Measurements from ENCODE around the gene PIK3C2A. TPM values are rescaled to one million over a fixed set of nuclear protein-coding genes. Genes with fewer than 3 reads are reported as not detected.
"Not testable (repeated sequence)": the region's sequence is repeated elsewhere in the genome, so short reads cannot be mapped to it uniquely, and the experiment has no call there.

PIK3C2A gene
- polyA plus RNA-seq, 2 of the 4 experiments (the other 2 are of a cell fraction) = 30.7 to 51.0 TPM

DNA sequence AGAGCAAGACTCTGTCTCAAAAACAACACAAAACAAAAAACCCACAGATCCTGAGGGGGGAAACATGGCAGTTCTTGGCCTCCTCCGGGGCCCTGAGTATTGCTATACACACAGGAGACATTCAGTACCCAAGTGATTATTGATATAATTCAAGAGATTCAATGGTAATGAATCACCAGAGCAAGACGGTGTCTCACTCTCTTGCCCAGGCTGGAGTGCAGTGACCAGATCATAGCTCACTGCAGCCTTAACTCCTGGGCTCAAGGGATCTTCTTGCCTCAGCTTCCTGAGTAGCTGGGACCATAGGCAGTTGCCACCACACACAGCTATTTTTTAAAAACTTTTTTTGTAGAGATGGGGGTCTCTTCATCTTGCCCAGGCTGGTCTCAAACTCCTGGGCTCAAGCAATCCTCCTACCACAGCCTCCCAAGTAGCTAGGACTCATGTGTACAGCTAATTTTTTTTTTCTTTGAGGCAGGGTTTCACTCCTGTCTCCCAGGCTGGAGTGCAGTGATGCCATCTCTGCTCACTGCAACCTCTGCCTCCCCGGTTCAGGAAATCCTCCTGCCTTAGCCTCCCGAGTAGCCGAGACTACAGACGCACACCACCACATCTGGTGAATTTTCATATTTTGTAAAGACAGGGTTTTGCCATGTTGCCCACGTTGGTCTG lies 21.8 kb upstream of the PIK3C2A start:
- 65% methylated on average over 7 of the region's 7 CpGs for WGBS (ENCODE audit: missing lambda C conversion rate)
- H3K27ac ChIP-seq = no peak overlapping the region
- ChIA-PET POLR2A (interaction anchor here (0.8 kb wide), 1 partner anchor 124 kb away, joined by 3 read pairs; no protein-coding TSS in a partner anchor), CTCF (interaction anchor here (0.7 to 2.8 kb wide), 58 partner anchors 9 to 749 kb away, joined by 3 to 31 read pairs (median 4); partner anchors contain the start of genes NCR3LG1, NUCB2 and USH1C)
- H3K4me2 ChIP-seq = no peak overlapping the region
- no peak overlapping the region for H3K4me3 ChIP-seq
- ATAC-seq (peak in 1 of 2 experiments; percentile 53; a peak in 3 of 6 replicates), FAIRE-seq (no peak), DNase-seq (ENCODE audit: low read depth in 1 of 2, low spot score in 1 of 2) (no peak)
- no peaks in the 10 kb centered on the region for H3K9me3 ChIP-seq
- TF ChIP-seq JUNB (IDR thresholded peaks at IDR 0.05) (no peak), RARB (CRISPR knock-in tag; IDR thresholded peaks at IDR 0.05) (no peak), FOSL2 (IDR thresholded peaks at IDR 0.05) (no peak), FOSL2 (CRISPR knock-in tag; IDR thresholded peaks at IDR 0.05) (no peak), CBX2 (IDR thresholded peaks at IDR 0.05; ENCODE audit: borderline replicate concordance, low read depth) (no peak), PHF8 (IDR thresholded peaks at IDR 0.05; ENCODE audit: borderline replicate concordance, low read depth) (no peak), NFE2L2 (conservative IDR thresholded peaks at IDR 0.05; ENCODE audit: low read length) (no peak), CEBPB (IDR thresholded peaks at IDR 0.05) (no peak), ZFP36 (IDR thresholded peaks at IDR 0.05; ENCODE audit: borderline replicate concordance, partially characterized antibody) (no peak), CHD4 (IDR thresholded peaks at IDR 0.05; ENCODE audit: borderline replicate concordance) (no peak), TP53 (CRISPR knock-in tag; IDR thresholded peaks at IDR 0.05) (no peak), TFCP2L1 (CRISPR knock-in tag; IDR thresholded peaks at IDR 0.05) (no peak), NR3C1 (IDR thresholded peaks at IDR 0.05) (no peak), MAFK (IDR thresholded peaks at IDR 0.05; ENCODE audit: partially characterized antibody) (no peak), CBX8 (IDR thresholded peaks at IDR 0.05) (no peak), POLR2A (IDR thresholded peaks at IDR 0.05; ENCODE audit: low read length) (no peak)
- TF ChIP-seq, protein P1, sequence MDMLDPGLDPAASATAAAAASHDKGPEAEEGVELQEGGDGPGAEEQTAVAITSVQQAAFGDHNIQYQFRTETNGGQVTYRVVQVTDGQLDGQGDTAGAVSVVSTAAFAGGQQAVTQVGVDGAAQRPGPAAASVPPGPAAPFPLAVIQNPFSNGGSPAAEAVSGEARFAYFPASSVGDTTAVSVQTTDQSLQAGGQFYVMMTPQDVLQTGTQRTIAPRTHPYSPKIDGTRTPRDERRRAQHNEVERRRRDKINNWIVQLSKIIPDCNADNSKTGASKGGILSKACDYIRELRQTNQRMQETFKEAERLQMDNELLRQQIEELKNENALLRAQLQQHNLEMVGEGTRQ (IDR thresholded peaks at IDR 0.05) = no peak
- TF ChIP-seq, protein P2, sequence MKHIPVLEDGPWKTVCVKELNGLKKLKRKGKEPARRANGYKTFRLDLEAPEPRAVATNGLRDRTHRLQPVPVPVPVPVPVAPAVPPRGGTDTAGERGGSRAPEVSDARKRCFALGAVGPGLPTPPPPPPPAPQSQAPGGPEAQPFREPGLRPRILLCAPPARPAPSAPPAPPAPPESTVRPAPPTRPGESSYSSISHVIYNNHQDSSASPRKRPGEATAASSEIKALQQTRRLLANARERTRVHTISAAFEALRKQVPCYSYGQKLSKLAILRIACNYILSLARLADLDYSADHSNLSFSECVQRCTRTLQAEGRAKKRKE (CRISPR knock-in tag; IDR thresholded peaks at IDR 0.05; ENCODE audit: low read depth) = no peak
- no peaks in the 10 kb centered on the region for H3K4me1 ChIP-seq

DNA sequence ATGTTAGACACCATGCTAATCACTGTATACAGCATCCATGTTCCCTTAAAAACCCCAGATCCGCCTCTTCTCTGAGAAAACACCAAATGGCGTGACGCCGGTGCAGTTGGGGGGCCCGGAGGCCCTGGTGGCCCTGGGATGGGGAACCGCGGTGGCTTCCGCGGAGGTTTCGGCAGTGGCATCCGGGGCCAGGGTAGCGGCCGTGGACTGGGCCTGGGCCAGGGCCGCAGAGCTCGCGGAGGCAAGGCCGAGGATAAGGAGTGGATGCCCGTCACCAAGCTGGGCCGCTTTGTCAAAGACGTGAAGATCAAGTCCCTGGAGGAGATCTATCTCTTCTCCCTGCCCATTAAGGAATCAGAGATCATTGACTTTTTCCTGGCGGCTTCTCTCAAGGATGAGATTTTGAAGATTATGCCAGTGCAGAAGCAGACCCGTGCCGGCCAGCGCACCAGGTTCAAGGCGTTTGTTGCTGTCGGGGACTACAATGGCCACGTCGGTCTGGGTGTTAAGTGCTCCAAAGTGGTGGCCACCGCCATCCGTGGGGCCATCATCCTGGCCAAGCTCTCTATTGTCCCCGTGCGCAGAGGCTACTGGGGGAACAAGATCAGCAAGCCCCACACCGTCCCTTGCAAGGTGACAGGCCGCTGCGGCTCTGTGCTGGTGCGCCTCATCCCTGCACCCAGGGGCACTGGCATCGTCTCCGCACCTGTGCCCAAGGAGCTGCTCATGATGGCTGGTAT lies 20.6 kb upstream of the PIK3C2A start:
- H3K4me3 ChIP-seq; H3K27ac ChIP-seq; H3K9me3 ChIP-seq; H3K4me1 ChIP-seq; DNase-seq (ENCODE audit: low read depth in 1 of 2, low spot score in 1 of 2); FAIRE-seq; POLR2A ChIA-PET; ATAC-seq; H3K4me2 ChIP-seq: not testable (repeated sequence)
- WGBS (ENCODE audit: missing lambda C conversion rate) = 89% methylated on average over 26 of the region's 38 CpGs
- CTCF ChIA-PET = interaction anchor here (0.7 to 2.8 kb wide), 8 partner anchors 31 to 300 kb away, joined by 3 to 28 read pairs (median 9); no protein-coding TSS in a partner anchor

DNA sequence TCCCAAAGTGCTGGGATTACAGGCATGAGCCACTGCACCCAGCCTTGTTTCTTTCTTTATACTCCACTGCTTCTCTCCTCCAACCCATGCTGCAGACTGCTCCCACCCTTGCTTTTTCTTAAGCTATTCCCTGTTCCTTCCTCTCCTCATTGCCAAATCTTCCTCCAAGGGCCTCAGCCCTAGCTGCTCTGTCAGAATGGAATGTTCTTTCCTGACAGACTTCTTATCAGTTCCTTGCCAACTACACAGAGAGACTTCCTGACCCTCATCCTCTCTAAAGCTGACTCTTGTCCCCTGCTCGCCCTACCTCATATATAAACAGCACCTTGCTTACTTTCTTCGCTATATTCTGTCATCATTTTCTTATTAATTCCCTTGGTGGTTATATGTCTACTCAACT lies 16.9 kb upstream of the PIK3C2A start:
- 89% methylated on average over 2 of the region's 2 CpGs for WGBS (ENCODE audit: missing lambda C conversion rate)
- no peaks in the 10 kb centered on the region for H3K9me3 ChIP-seq
- no peak overlapping the region for H3K4me3 ChIP-seq
- no peak for DNase-seq (ENCODE audit: low read depth in 1 of 2, low spot score in 1 of 2)
- ChIA-PET CTCF (interaction anchor here (0.6 kb wide), 1 partner anchor 325 kb away, joined by 3 read pairs; no protein-coding TSS in a partner anchor), POLR2A (no interaction called here)
- no peak overlapping the region for H3K4me2 ChIP-seq
- no peak for FAIRE-seq
- no peak for ATAC-seq
- no peak for TF ChIP-seq EP300 (IDR thresholded peaks at IDR 0.05)
- TF ChIP-seq, protein P3, sequence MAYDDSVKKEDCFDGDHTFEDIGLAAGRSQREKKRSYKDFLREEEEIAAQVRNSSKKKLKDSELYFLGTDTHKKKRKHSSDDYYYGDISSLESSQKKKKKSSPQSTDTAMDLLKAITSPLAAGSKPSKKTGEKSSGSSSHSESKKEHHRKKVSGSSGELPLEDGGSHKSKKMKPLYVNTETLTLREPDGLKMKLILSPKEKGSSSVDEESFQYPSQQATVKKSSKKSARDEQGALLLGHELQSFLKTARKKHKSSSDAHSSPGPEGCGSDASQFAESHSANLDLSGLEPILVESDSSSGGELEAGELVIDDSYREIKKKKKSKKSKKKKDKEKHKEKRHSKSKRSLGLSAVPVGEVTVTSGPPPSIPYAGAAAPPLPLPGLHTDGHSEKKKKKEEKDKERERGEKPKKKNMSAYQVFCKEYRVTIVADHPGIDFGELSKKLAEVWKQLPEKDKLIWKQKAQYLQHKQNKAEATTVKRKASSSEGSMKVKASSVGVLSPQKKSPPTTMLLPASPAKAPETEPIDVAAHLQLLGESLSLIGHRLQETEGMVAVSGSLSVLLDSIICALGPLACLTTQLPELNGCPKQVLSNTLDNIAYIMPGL (CRISPR knock-in tag; IDR thresholded peaks at IDR 0.05; ENCODE audit: borderline replicate concordance) = no peak
- TF ChIP-seq, protein P4, sequence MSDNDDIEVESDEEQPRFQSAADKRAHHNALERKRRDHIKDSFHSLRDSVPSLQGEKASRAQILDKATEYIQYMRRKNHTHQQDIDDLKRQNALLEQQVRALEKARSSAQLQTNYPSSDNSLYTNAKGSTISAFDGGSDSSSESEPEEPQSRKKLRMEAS (IDR thresholded peaks at IDR 0.05) = no peak
- no peak overlapping the region for H3K27ac ChIP-seq
- H3K4me1 ChIP-seq = peaks cover 9% of the 10 kb centered on the region; the same call in 2 of the 3 replicates
